T-cell (primary cell): Measurements from ENCODE around the gene FRMPD1. TPM values are rescaled to one million over a fixed set of nuclear protein-coding genes. Genes with fewer than 3 reads are reported as not detected.

Experiments
- ATAC-seq, 4 experiments: fragments of 200-7000 bp in 3 of 4; fragments of 150-1000 bp in 1 of 4; cut with Tn5 transposase; replicated peaks in 1 of 4; 1 replicate in 3 of 4; 2 replicates in 1 of 4; pipeline ENCODE4 v1.10.0; 2021; ENCODE audit warnings: moderate library complexity in 3 of 4, mild to moderate bottlenecking in 2 of 4, moderate number of reproducible peaks in 1 of 4
- CTCF ChIA-PET, 2 donors: fragments of 300-600 bp; sonication (Branson Sonifier 250); formaldehyde crosslinking; loops; one replicate each; lab custom pipeline; 2022; ENCODE audit warnings: antibody characterized with exemption in 2 of 2; lab: Charles Lee
- POLR2A ChIA-PET, 2 donors: fragments of 300-600 bp; sonication (Branson Sonifier 250); formaldehyde crosslinking; loops; one replicate each; lab custom pipeline; 2022; ENCODE audit warnings: antibody characterized with exemption in 2 of 2; lab: Charles Lee
- DNase-seq, 35 experiments: peaks; one replicate each; pipeline versions ENCODE4 v3.0.0 to v3.0.0-alpha.2; 2013 to 2023
- H3K27ac ChIP-seq: one replicate; pipeline ENCODE4 v1.5.1; 2013; ENCODE audit warnings: low read length
- H3K27me3 ChIP-seq, 2 experiments: replicated peaks in 1 of 2; 1 replicate in 1 of 2; 2 replicates in 1 of 2; pipeline versions ENCODE4 v1.6.1 to v1.7.0; 2013; ENCODE audit warnings: low read length in 1 of 2, mixed read lengths in 1 of 2; ENCODE audit not compliant: control insufficient read depth in 2 of 2, insufficient read depth in 2 of 2; ENCODE audit errors: extremely low read depth in 1 of 2
- H3K36me3 ChIP-seq, 2 donors: 1 replicate in 1 of 2; 2 replicates in 1 of 2; pipeline versions ENCODE4 v1.6.1 to v1.7.0; 2013; ENCODE audit warnings: low read length in 1 of 2; ENCODE audit not compliant: control insufficient read depth in 2 of 2, insufficient read depth in 1 of 2; ENCODE audit errors: extremely low read depth in 1 of 2
- H3K4me1 ChIP-seq, 2 experiments: 1 replicate in 1 of 2; 2 replicates in 1 of 2; pipeline versions ENCODE4 v1.6.1 to v1.7.0; 2013; ENCODE audit warnings: low read length in 2 of 2, mixed read lengths in 1 of 2; ENCODE audit not compliant: insufficient read depth in 2 of 2, control insufficient read depth in 1 of 2; ENCODE audit errors: extremely low read depth in 1 of 2
- H3K4me3 ChIP-seq, 2 donors: 1 replicate in 1 of 2; 2 replicates in 1 of 2; pipeline versions ENCODE4 v1.5.1 to v1.7.0; 2013; ENCODE audit warnings: mild to moderate bottlenecking in 2 of 2, low read length in 1 of 2, moderate library complexity in 1 of 2; ENCODE audit not compliant: control insufficient read depth in 1 of 2; ENCODE audit errors: extremely low read depth in 1 of 2
- H3K9me3 ChIP-seq: 2 replicates; pipeline ENCODE4 v1.7.0; 2013
- H3K27ac Mint-ChIP-seq, 2 donors: one replicate each; pipeline ENCODE4 v1.8.0; 2020 to 2021; ENCODE audit warnings: mild to moderate bottlenecking in 2 of 2, mixed read lengths in 2 of 2
- H3K27me3 Mint-ChIP-seq, 2 donors: one replicate each; pipeline ENCODE4 v1.8.0; 2021 to 2022; ENCODE audit warnings: mixed read lengths in 2 of 2
- H3K36me3 Mint-ChIP-seq: one replicate; pipeline ENCODE4 v1.8.0; 2021; ENCODE audit warnings: mixed read lengths
- H3K4me1 Mint-ChIP-seq, 3 donors: one replicate each; pipeline ENCODE4 v1.8.0; 2020 to 2022; ENCODE audit warnings: mixed read lengths in 3 of 3, mild to moderate bottlenecking in 1 of 3
- H3K4me3 Mint-ChIP-seq, 3 donors: one replicate each; pipeline ENCODE4 v1.8.0; 2020 to 2022; ENCODE audit warnings: mild to moderate bottlenecking in 3 of 3, mixed read lengths in 3 of 3, moderate library complexity in 3 of 3
- H3K9me3 Mint-ChIP-seq, 3 donors: one replicate each; pipeline ENCODE4 v1.8.0; 2020 to 2022; ENCODE audit warnings: mixed read lengths in 3 of 3
- WGBS: methylation state at CpG from one replicate; pipeline ENCODE4 v1.1.5; 2013; ENCODE audit warnings: missing lambda C conversion rate; ENCODE audit not compliant: insufficient coverage; 5-methylcytosine and 5-hydroxymethylcytosine counted together
- total RNA-seq, 35 experiments: library from RNA in 6 of 35; stranded (reverse) in 6 of 35; fragments of 120-200 nt in 1 of 35; gene quantifications; one replicate each; pipeline versions ENCODE4 v1.2.1 to v1.2.4 and lab custom pipeline; 2013 to 2026

FRMPD1 gene
- total RNA-seq, 5 donors from 2014 or later (not counting 1 experiment from before 2014, with no cell fraction given), result not detected

GRCh38 chr9:37625036-37625757 lies 25.6 kb upstream of the FRMPD1 start:
- no peak overlapping the region for H3K4me3 Mint-ChIP-seq
- WGBS, result 71% methylated on average over 5 of the region's 5 CpGs
- peaks cover 2 to 4% of the 10 kb centered on the region in 2 donors for H3K27me3 Mint-ChIP-seq
- no peak for DNase-seq
- Histone ChIP-seq H3K4me3 (no peak overlapping the region), H3K36me3 (no peaks in the 10 kb centered on the region), H3K27ac (no peak overlapping the region), H3K9me3 (no peaks in the 10 kb centered on the region), H3K4me1 (no peaks in the 10 kb centered on the region), H3K27me3 (peaks cover 0 to 3% of the 10 kb centered on the region in 2 experiments)
- H3K4me1 Mint-ChIP-seq, result no peaks in the 10 kb centered on the region
- no peak overlapping the region for H3K27ac Mint-ChIP-seq
- no peaks in the 10 kb centered on the region for H3K36me3 Mint-ChIP-seq
- no peaks in the 10 kb centered on the region for H3K9me3 Mint-ChIP-seq
- ATAC-seq, result no peak
- ChIA-PET POLR2A (no interaction called here), CTCF (no interaction called here)

GRCh38 chr9:37625758-37626147 lies 25.0 kb upstream of the FRMPD1 start:
- 63% methylated on average over 10 of the region's 12 CpGs for WGBS
- no peaks in the 10 kb centered on the region for H3K4me1 ChIP-seq
- Mint-ChIP-seq H3K4me3 (no peak overlapping the region), H3K9me3 (no peaks in the 10 kb centered on the region), H3K36me3 (no peaks in the 10 kb centered on the region), H3K27me3 (peaks cover 2 to 4% of the 10 kb centered on the region in 2 donors), H3K27ac (no peak overlapping the region), H3K4me1 (no peaks in the 10 kb centered on the region)
- DNase-seq (no peak), ATAC-seq (no peak)
- no peak overlapping the region for H3K27ac ChIP-seq
- H3K4me3 ChIP-seq, result no peak overlapping the region
- H3K9me3 ChIP-seq, result no peaks in the 10 kb centered on the region
- H3K27me3 ChIP-seq, result peaks cover 0 to 3% of the 10 kb centered on the region in 2 experiments
- ChIA-PET POLR2A (no interaction called here), CTCF (interaction anchor here in 1 of 2 donors (0.7 kb wide), 1 partner anchor 41 kb away, joined by 8 read pairs; no protein-coding TSS in a partner anchor)
- no peaks in the 10 kb centered on the region for H3K36me3 ChIP-seq

DNA sequence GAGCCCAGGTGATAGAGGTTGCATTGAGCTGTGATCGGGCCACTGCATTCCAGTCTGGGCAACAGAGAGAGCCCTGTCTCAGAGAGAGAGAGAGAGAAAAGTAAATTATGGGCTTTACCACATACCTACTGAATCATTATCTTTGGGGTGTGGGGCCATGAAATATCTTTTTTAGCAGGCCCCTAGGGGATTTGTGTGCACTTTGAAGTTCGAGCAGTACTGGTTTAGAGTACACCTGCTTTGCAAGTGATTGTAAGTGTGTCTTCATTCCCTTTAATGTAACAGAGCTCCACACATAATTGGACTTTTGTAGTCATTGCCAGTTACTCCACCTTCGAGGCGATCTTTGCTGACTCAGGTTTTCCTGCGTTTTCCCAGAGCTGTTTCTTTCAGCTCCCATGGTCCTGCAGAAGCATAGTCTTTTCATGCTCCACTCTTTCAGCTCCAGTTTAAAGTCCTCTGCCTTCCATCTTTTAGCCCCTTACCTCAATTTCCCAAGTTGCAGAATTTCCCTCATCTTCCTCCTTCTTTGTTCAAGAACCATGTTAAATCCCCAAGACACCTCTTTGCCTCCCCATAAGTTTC lies 24.0 kb upstream of the FRMPD1 start:
- Histone ChIP-seq H3K4me1 (no peaks in the 10 kb centered on the region), H3K27ac (no peak overlapping the region), H3K36me3 (no peaks in the 10 kb centered on the region), H3K9me3 (no peaks in the 10 kb centered on the region), H3K27me3 (peaks cover 0 to 3% of the 10 kb centered on the region in 2 experiments), H3K4me3 (no peak overlapping the region)
- WGBS, result 68% methylated on average over 3 of the region's 5 CpGs
- no peak for ATAC-seq
- no peak for DNase-seq
- Mint-ChIP-seq H3K27ac (no peak overlapping the region), H3K36me3 (no peaks in the 10 kb centered on the region), H3K4me1 (no peaks in the 10 kb centered on the region), H3K4me3 (no peak overlapping the region), H3K27me3 (peaks cover 0 to 2% of the 10 kb centered on the region in 2 donors), H3K9me3 (no peaks in the 10 kb centered on the region)
- POLR2A ChIA-PET, result interaction anchor here (0.6 to 0.7 kb wide), 3 partner anchors 71 to 1038 kb away, joined by 3 to 7 read pairs (median 4); no protein-coding TSS in a partner anchor
- CTCF ChIA-PET, result interaction anchor here in 1 of 2 donors (0.6 kb wide), 1 partner anchor 118 kb away, joined by 3 read pairs; no protein-coding TSS in a partner anchor

DNA sequence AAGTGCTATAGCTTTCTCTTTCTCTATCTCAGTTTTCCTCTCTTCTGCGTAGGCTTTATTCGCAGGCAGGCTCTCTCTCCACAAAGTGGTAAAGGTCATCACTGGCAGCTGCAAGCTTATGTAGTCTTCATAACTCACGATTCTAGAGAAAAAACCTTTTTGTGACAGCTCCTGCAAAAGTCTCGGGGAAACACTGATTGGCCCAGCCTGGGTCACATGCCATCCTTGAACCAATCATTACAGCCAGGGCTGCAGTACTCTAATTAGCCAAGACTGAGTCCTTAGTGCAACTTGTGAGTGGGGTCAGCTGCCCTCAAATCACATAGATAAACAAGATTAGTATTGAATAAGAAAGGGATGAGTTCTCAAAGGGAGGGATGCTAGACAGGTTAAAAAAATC lies 18.3 kb upstream of the FRMPD1 start:
- Histone ChIP-seq H3K27ac (no peak overlapping the region), H3K27me3 (peaks cover 0 to 15% of the 10 kb centered on the region in 2 experiments), H3K9me3 (no peaks in the 10 kb centered on the region), H3K36me3 (no peaks in the 10 kb centered on the region), H3K4me1 (no peaks in the 10 kb centered on the region), H3K4me3 (no peak overlapping the region)
- Mint-ChIP-seq H3K27me3 (peaks cover 8 to 9% of the 10 kb centered on the region in 2 donors), H3K9me3 (no peaks in the 10 kb centered on the region), H3K4me3 (no peak overlapping the region), H3K4me1 (no peaks in the 10 kb centered on the region), H3K27ac (no peak overlapping the region), H3K36me3 (no peaks in the 10 kb centered on the region)
- CTCF ChIA-PET, result no interaction called here
- 83% methylated on average over 2 of the region's 4 CpGs for WGBS
- ATAC-seq, result no peak
- no peak for DNase-seq
- POLR2A ChIA-PET, result no interaction called here

- Histone ChIP-seq H3K4me1 (no peaks in the 10 kb centered on the region), H3K4me3 (no peak overlapping the region), H3K9me3 (no peaks in the 10 kb centered on the region), H3K27ac (no peak overlapping the region), H3K36me3 (no peaks in the 10 kb centered on the region), H3K27me3 (peaks cover 0 to 15% of the 10 kb centered on the region in 2 experiments)
- no peak for DNase-seq
- ATAC-seq, result no peak
- Mint-ChIP-seq H3K27ac (no peak overlapping the region), H3K36me3 (no peaks in the 10 kb centered on the region), H3K4me1 (no peaks in the 10 kb centered on the region), H3K9me3 (no peaks in the 10 kb centered on the region), H3K27me3 (peaks cover 10 to 12% of the 10 kb centered on the region in 2 donors), H3K4me3 (no peak overlapping the region)
- WGBS, result 86% methylated on average over 16 of the region's 16 CpGs
- CTCF ChIA-PET, result no interaction called here
- POLR2A ChIA-PET, result no interaction called here
Observed at GRCh38 chr9:37635808-37636207, 14.9 kb upstream of the FRMPD1 start.

DNA sequence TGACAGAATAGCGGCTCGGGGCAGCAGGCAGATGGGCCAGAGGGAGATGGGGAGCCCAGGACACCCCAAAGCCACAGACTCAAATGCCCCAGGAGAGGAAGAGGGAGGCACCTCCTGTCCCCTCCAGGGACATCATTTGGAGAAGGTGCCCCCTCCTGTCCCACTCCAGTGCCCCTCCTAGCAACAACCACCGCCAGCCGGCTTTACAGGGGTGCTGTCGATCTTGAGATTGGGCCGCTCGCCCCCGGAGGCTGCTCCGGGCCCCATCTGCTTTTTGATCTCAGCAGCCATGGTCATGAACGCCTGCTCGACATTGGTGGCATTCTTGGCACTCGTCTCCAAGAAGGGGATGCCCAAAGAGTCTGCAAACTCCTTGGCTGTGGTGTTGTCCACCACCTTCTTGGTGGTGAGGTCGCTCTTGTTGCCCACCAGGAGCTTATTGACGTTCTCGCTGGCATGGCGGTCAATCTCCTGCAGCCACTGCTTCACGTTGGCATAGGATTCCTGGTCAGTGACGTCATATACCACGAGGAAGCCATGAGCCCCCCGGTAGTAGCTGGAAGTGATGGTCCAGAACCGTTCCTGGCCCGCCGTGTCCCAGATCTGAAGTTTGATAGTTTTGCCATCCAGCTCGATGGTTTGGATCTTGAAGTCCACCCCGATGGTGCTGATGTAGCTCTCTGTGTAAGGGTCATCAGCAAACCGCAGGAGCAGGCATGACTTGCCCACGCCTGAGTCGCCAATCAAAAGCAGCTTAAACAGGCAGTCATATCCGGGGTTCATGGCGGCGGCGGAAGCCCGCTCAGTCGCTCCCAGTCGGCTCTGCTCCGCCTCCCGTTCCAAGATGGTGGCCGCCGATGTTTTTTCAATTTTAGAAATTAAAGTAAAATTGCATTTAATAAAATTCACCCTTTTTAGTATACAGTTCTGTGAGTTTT lies 14.0 kb upstream of the FRMPD1 start:
- no peak for ATAC-seq
- WGBS, result 89% methylated on average over 22 of the region's 39 CpGs
- Mint-ChIP-seq H3K27me3 (peaks cover 10 to 17% of the 10 kb centered on the region in 2 donors), H3K9me3 (no peaks in the 10 kb centered on the region), H3K27ac (no peak overlapping the region), H3K4me1 (no peaks in the 10 kb centered on the region), H3K36me3 (no peaks in the 10 kb centered on the region), H3K4me3 (no peak overlapping the region)
- H3K36me3 ChIP-seq, result no peaks in the 10 kb centered on the region
- peaks cover 0 to 15% of the 10 kb centered on the region in 2 experiments for H3K27me3 ChIP-seq
- no peak overlapping the region for H3K4me3 ChIP-seq
- no peak for DNase-seq
- H3K27ac ChIP-seq, result no peak overlapping the region
- no peaks in the 10 kb centered on the region for H3K4me1 ChIP-seq
- H3K9me3 ChIP-seq, result no peaks in the 10 kb centered on the region
- ChIA-PET CTCF (interaction anchor here in 1 of 2 donors (0.6 kb wide), 1 partner anchor 8 kb away, joined by 3 read pairs; no protein-coding TSS in a partner anchor), POLR2A (no interaction called here)
